ENCODE data around the gene SMAD5. TPM values are rescaled to one million over a fixed set of nuclear protein-coding genes. Genes with fewer than 3 reads are reported as not detected.

Gene SMAD5
- total RNA-seq, 4 donors from 2014 or later, result 25.6 to 50.1 (median 32.0) TPM

GRCh38 chr5:136207631-136208030 lies 75.0 kb downstream of the SMAD5 start:
- H3K4me1 ChIP-seq, result no peaks in the 10 kb centered on the region
- ATAC-seq, result no peak
- H3K4me3 ChIP-seq, result no peak overlapping the region
- H3K27me3 ChIP-seq, result no peaks in the 10 kb centered on the region
- DNase-seq, result no peak
- intact Hi-C loops (cut with DNase I; ENCODE audit: low total_unique reads), result no loop called here
- no peak overlapping the region for H3K27ac ChIP-seq
- no peaks in the 10 kb centered on the region for H3K36me3 ChIP-seq
- TF ChIP-seq POLR2A (IDR thresholded peaks at IDR 0.05), result no peak
- TF ChIP-seq, protein P1, sequence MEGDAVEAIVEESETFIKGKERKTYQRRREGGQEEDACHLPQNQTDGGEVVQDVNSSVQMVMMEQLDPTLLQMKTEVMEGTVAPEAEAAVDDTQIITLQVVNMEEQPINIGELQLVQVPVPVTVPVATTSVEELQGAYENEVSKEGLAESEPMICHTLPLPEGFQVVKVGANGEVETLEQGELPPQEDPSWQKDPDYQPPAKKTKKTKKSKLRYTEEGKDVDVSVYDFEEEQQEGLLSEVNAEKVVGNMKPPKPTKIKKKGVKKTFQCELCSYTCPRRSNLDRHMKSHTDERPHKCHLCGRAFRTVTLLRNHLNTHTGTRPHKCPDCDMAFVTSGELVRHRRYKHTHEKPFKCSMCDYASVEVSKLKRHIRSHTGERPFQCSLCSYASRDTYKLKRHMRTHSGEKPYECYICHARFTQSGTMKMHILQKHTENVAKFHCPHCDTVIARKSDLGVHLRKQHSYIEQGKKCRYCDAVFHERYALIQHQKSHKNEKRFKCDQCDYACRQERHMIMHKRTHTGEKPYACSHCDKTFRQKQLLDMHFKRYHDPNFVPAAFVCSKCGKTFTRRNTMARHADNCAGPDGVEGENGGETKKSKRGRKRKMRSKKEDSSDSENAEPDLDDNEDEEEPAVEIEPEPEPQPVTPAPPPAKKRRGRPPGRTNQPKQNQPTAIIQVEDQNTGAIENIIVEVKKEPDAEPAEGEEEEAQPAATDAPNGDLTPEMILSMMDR (IDR thresholded peaks at IDR 0.05 in 4 of 5, conservative IDR thresholded peaks at IDR 0.05 in 1 of 5), result no peak
- in situ Hi-C loops (cut with MboI; ENCODE audit: low sequenced_read_pairs in 4 of 4), result no loop called here
- H3K9me3 ChIP-seq, result no peaks in the 10 kb centered on the region

DNA sequence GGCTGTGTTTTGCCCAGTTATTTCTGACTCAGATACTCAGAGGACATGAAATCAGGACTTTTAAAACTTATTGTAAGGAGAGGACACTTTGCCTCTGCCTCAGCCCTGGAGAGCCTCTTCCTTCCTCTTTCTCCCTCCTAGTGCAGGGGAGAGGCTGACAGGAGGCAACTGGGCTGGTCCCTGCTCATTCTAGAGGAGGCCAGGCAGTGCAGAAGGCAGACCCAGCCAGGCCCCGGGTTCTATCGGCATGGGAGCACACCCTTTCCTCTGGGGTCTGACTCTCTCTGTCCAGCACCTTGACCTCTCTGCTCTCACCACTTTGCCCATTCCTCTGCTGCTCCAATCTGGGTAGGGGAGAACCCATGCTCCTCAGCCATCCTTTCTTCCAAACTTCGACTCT lies 76.3 kb downstream of the SMAD5 start:
- no peaks in the 10 kb centered on the region for H3K9me3 ChIP-seq
- H3K27ac ChIP-seq, result no peak overlapping the region
- in situ Hi-C loops (cut with MboI; ENCODE audit: low sequenced_read_pairs in 4 of 4) (no loop called here), intact Hi-C loops (cut with DNase I; ENCODE audit: low total_unique reads) (no loop called here)
- no peaks in the 10 kb centered on the region for H3K4me1 ChIP-seq
- H3K36me3 ChIP-seq, result no peaks in the 10 kb centered on the region
- H3K4me3 ChIP-seq, result no peak overlapping the region
- DNase-seq (no peak), ATAC-seq (no peak)
- TF ChIP-seq POLR2A (IDR thresholded peaks at IDR 0.05), result no peak
- TF ChIP-seq, protein P1 (IDR thresholded peaks at IDR 0.05 in 4 of 5, conservative IDR thresholded peaks at IDR 0.05 in 1 of 5), result no peak
- H3K27me3 ChIP-seq, result peaks cover 0 to 2% (median 0%) of the 10 kb centered on the region in 3 donors

DNA sequence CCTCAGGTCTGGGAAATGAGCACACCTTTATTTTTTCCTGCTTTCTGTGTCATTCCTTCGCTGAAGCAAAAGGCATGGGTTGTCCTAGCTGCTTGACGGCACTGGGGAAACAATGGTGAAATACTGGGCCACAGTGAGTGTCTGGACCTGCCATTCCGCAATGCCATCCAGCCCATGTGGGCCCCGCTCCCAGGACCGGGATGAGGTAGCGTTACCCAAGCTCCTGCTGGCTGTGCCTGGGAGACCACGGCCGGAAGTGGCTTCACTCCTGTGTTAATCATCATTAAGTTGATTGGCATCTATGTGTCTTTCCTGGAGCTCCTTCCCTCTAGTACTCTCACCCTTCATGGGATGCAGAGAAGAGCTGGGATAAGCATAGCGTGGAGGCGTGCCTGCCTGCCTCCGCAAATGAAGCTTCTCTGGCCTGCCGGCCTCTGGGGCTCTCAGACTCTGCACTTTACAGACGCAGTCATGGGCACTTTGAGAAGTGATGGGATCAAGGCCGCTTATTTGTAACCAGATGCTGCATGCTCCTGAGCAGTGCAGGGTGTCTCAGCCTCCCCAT lies 76.8 kb downstream of the SMAD5 start:
- no peak overlapping the region for H3K4me3 ChIP-seq
- in situ Hi-C loops (cut with MboI; ENCODE audit: low sequenced_read_pairs in 4 of 4), result no loop called here

DNA sequence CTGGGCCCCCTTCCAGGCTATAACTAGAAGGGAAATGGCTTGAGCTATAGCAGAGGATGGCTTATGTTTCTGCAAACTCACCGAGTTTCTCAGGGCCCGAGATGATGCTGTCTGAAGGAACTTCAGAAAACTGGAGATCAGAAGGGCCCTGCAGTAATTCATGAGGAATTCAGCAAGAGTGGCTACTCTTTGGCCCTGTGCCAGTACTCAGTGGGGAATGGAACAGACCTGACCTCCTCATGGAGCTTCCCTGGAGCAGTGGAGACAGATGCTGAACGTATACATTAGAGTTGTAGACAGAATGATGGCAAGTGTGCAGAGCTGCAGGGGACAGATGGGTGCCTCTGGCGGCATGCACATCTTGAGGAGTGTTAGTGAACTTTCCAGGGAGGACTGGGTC lies 77.6 kb downstream of the SMAD5 start:
- no peak for ATAC-seq
- DNase-seq, result no peak
- in situ Hi-C loops (cut with MboI; ENCODE audit: low sequenced_read_pairs in 4 of 4), result loop anchor here (5.0 to 10.0 kb wide), 4 partner anchors 265 to 325 kb away; no protein-coding TSS in a partner anchor
- peaks cover 0 to 2% (median 0%) of the 10 kb centered on the region in 3 donors for H3K27me3 ChIP-seq
- no peaks in the 10 kb centered on the region for H3K36me3 ChIP-seq
- no peaks in the 10 kb centered on the region for H3K4me1 ChIP-seq
- intact Hi-C loops (cut with DNase I; ENCODE audit: low total_unique reads), result no loop called here
- no peak overlapping the region for H3K27ac ChIP-seq
- no peak overlapping the region for H3K4me3 ChIP-seq
- TF ChIP-seq, protein P1 (IDR thresholded peaks at IDR 0.05 in 4 of 5, conservative IDR thresholded peaks at IDR 0.05 in 1 of 5), result no peak
- TF ChIP-seq POLR2A (IDR thresholded peaks at IDR 0.05), result no peak
- H3K9me3 ChIP-seq, result no peaks in the 10 kb centered on the region

More for the DNA sequence above, 76.8 kb downstream of the SMAD5 start:
- TF ChIP-seq POLR2A (IDR thresholded peaks at IDR 0.05), result no peak
- TF ChIP-seq, protein P1 (IDR thresholded peaks at IDR 0.05 in 4 of 5, conservative IDR thresholded peaks at IDR 0.05 in 1 of 5), result no peak
- Histone ChIP-seq H3K9me3 (no peaks in the 10 kb centered on the region), H3K4me1 (no peaks in the 10 kb centered on the region), H3K27ac (no peak overlapping the region), H3K36me3 (no peaks in the 10 kb centered on the region), H3K27me3 (peaks cover 0 to 2% (median 0%) of the 10 kb centered on the region in 3 donors)
- intact Hi-C loops (cut with DNase I; ENCODE audit: low total_unique reads), result no loop called here
- DNase-seq, result no peak
- ATAC-seq, result no peak
